ENCODE data around the gene PRPF4. TPM values are rescaled to one million over a fixed set of nuclear protein-coding genes. Genes with fewer than 3 reads are reported as not detected.
"Not testable (repeated sequence)": the region's sequence is repeated elsewhere in the genome, so short reads cannot be mapped to it uniquely, and the experiment has no call there.

The PRPF4 gene
- 42.0 and 58.9 TPM in 2 replicates for total RNA-seq (2014; rRNA removed; shearing (Covaris generic); ENCODE audit: low replicate concordance)

DNA sequence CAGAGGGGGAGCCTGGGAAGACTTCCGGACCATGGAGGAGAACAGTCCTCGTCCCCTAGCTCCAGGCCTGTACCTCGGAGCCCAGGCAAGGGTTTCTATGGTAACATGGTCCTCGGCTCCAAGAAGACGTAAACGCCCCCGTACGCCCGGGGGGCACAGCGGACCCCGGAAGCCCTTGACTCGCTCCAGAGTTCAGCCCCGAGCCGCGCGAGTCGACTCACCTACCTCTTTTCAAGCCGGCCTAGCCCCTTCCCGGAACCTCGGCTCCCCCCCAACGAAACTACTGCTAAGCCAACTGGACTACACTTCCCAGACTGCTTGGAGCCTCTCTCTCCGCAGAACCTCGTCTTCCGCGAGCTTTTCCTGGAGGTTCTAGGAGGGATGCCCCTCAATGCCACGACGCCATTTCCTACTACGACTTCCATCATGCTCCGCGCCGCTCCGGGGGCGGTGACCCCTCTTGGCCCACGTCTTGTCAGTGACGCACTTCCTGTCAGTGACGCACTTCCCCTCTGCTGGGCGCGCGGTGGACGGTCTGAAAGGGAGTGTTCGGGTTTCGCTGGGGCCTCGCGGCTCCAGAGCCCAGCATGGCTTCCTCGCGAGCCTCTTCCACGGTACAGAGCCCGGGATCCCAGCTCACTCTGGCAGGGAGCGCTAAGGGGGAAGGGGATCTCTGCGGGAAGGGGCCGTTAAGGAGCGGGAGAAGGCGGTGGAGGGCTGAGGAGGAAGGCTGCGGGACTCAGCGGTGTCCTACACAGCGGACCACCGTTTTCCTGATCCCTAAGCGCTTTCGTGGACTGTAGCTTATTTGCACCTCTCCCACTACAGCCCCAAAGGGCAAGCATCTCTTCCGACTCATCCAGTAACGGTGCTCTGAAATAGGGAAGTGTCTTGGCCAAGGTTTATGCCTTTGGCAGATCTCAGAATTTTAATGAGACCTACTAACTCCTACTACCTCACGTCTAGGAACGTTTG, at the start of gene PRPF4, which contains the start of gene CDC26:
Gene PRPF4 (plus strand): TSS at position 502 of the 975 bp plus-strand sequence. CDS start 86 bp downstream, at position 588.
Gene CDC26 (minus strand): TSS at position 416 of the 975 bp plus-strand sequence. CDS start 3,065 bp downstream, outside the sequence.
- peaks cover 73% of the 10 kb centered on the region for H3K36me3 ChIP-seq
- peak; percentile 95 for DNase-seq
- H3K9me3 ChIP-seq, result no peaks in the 10 kb centered on the region
- H3K4me3 ChIP-seq, result peak within 1 kb of the TSS; percentile 94
- H3K27me3 ChIP-seq, result no peaks in the 10 kb centered on the region

- peaks cover 13% of the 10 kb centered on the region for H3K36me3 ChIP-seq
- no peak overlapping the region for H3K4me3 ChIP-seq
- no peaks in the 10 kb centered on the region for H3K9me3 ChIP-seq
- no peaks in the 10 kb centered on the region for H3K27me3 ChIP-seq
- no peak for DNase-seq
These were observed 48.0 kb upstream of the PRPF4 start for GRCh38 chr9:113227436-113227835.

DNA sequence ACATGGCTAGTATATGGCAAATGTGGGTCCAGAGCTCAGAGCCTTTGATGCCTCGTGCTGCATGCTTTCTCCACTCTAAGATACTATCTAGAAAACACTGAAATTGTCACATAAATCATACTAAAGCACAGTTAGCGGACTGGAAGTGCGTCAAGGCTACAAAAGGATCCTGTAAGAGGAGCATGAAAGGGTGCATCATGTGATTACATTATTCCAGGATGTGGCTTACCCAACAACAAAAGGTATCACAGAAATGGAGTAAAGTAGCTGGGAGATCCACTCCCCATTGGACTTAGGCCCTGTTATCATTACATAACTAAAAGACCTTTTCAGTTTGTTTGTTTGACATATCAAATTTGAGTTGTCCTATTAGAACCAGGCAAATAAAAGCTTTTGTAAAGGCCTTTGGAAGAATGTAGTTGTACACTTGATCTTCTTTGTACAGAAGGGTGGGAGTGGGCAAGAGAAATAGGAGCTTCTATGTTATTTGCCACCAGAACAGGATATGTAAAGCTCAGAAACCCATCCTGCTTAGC, 47.3 kb upstream of the PRPF4 start:
- H3K27me3 ChIP-seq, result no peaks in the 10 kb centered on the region
- H3K36me3 ChIP-seq, result peaks cover 13% of the 10 kb centered on the region
- no peaks in the 10 kb centered on the region for H3K9me3 ChIP-seq
- no peak for DNase-seq
- H3K4me3 ChIP-seq, result no peak overlapping the region

DNA sequence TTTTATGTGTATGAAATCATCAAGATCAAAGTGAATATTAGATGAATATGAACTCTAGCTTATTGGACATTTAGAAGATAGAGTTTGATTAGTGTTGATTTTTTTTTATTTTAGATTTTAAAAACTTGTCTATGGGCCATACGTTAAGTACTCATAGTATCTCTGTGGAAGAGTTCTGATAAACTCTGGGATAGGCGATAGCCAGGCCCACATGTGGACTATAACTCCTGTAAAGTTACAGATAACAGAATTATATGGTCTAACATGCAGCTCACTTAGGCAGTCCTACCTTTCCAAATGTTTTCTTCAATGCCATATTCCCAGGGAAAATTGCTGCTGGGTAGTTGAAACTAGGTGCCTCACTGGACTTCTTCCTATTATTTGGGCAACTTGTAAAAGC, 43.8 kb upstream of the PRPF4 start:
- H3K27me3 ChIP-seq, result no peaks in the 10 kb centered on the region
- no peaks in the 10 kb centered on the region for H3K9me3 ChIP-seq
- H3K36me3 ChIP-seq, result no peaks in the 10 kb centered on the region
- H3K4me3 ChIP-seq, result no peak overlapping the region
- DNase-seq, result no peak

- H3K4me3 ChIP-seq, H3K27me3 ChIP-seq, DNase-seq, H3K9me3 ChIP-seq, H3K36me3 ChIP-seq: not testable (repeated sequence)
These were observed 39.7 kb upstream of the PRPF4 start for GRCh38 chr9:113235701-113236255.

DNA sequence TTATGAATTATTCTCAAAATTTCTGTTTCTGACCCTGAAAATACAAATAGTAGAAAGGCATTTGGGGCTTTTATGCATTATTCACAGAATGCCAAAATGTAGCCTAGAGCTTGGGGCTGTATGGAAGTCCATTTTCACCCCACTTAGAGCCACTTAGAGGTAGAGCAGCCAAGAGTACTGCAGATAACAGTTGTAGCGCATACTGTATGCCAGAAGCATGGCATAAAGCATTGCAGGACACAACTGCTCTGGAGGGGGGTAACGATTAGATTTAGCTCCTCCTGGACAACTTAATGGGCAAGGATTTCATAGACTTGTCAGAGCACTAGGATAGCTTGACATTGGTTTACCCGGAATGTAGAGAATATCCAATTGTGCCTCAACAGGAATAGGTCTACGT, 38.4 kb upstream of the PRPF4 start:
- Histone ChIP-seq H3K4me3 (no peak overlapping the region), H3K27me3 (no peaks in the 10 kb centered on the region), H3K9me3 (no peaks in the 10 kb centered on the region), H3K36me3 (no peaks in the 10 kb centered on the region)
- DNase-seq, result no peak

GRCh38 chr9:113238202-113238858, 37.1 kb upstream of the PRPF4 start:
- Histone ChIP-seq H3K36me3 (no peaks in the 10 kb centered on the region), H3K27me3 (no peaks in the 10 kb centered on the region), H3K9me3 (no peaks in the 10 kb centered on the region), H3K4me3 (no peak overlapping the region)
- no peak for DNase-seq

- Histone ChIP-seq H3K27me3 (no peaks in the 10 kb centered on the region), H3K4me3 (no peak overlapping the region), H3K9me3 (no peaks in the 10 kb centered on the region), H3K36me3 (no peaks in the 10 kb centered on the region)
- no peak for DNase-seq
These were observed 36.6 kb upstream of the PRPF4 start for GRCh38 chr9:113238859-113239232.

GRCh38 chr9:113241161-113241560, 34.3 kb upstream of the PRPF4 start:
- Histone ChIP-seq H3K27me3 (no peaks in the 10 kb centered on the region), H3K9me3 (no peaks in the 10 kb centered on the region), H3K4me3 (no peak overlapping the region), H3K36me3 (no peaks in the 10 kb centered on the region)
- DNase-seq, result no peak

DNA sequence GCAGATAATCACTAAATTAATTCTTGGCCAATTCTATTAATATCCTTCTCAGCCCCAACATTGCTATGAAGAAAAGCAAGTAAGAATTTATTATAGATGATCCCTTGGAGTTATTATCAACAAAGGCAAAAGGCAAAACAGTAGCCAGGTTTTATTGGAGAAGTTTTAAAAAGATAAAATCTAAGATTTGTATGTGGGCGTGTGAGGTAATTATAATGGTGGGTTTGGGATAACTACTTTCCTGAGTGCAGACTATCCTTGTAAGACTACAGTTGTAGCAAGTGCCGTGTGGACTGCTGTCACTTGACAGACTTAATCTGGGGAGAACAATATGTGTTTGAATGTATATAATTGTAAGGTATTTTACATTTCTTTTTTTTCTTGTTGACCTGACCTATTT, 30.9 kb upstream of the PRPF4 start:
- Histone ChIP-seq H3K4me3 (no peak overlapping the region), H3K36me3 (no peaks in the 10 kb centered on the region), H3K9me3 (no peaks in the 10 kb centered on the region), H3K27me3 (no peaks in the 10 kb centered on the region)
- no peak for DNase-seq

GRCh38 chr9:113245894-113246293, 29.6 kb upstream of the PRPF4 start:
- no peak for DNase-seq
- Histone ChIP-seq H3K36me3 (no peaks in the 10 kb centered on the region), H3K27me3 (no peaks in the 10 kb centered on the region), H3K9me3 (no peaks in the 10 kb centered on the region), H3K4me3 (no peak overlapping the region)

DNA sequence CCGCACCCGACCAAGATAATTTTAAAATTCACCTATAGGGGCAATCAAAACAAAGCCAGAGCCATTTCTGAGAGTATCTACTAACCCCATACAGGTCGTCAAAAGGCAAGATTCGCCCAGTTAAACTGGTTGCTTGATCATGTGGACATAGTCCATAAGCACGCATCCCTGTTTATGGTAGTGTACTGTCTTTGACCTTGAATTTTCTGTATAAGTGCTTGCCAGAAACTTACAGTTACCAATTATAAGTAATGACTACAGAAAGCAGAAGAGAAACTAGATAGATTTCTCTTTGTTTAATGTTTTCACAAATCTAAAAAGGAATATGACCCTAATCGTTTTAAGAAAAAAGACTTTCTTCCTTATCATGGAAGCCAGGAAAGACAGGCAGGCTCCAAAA, 28.5 kb upstream of the PRPF4 start:
- no peak overlapping the region for H3K4me3 ChIP-seq
- H3K9me3 ChIP-seq, result peaks cover 2% of the 10 kb centered on the region
- no peaks in the 10 kb centered on the region for H3K27me3 ChIP-seq
- no peak for DNase-seq
- H3K36me3 ChIP-seq, result peaks cover 5% of the 10 kb centered on the region

- H3K36me3 ChIP-seq, result peaks cover 5% of the 10 kb centered on the region
- DNase-seq, result no peak
These were observed 27.8 kb upstream of the PRPF4 start for GRCh38 chr9:113247640-113248039.

GRCh38 chr9:113249661-113250060, 25.8 kb upstream of the PRPF4 start:
- not testable (repeated sequence) for H3K27me3 ChIP-seq, DNase-seq, H3K36me3 ChIP-seq

More at GRCh38 chr9:113247640-113248039, 27.8 kb upstream of the PRPF4 start:
- Histone ChIP-seq H3K9me3 (peaks cover 2% of the 10 kb centered on the region), H3K27me3 (no peaks in the 10 kb centered on the region), H3K4me3 (no peak overlapping the region)

GRCh38 chr9:113250807-113251206, 24.7 kb upstream of the PRPF4 start:
- DNase-seq, result no peak
- Histone ChIP-seq H3K4me3 (no peak overlapping the region), H3K36me3 (peaks cover 5% of the 10 kb centered on the region), H3K27me3 (no peaks in the 10 kb centered on the region), H3K9me3 (peaks cover 2% of the 10 kb centered on the region)

More at GRCh38 chr9:113249661-113250060, 25.8 kb upstream of the PRPF4 start:
- H3K9me3 ChIP-seq, H3K4me3 ChIP-seq: not testable (repeated sequence)

DNA sequence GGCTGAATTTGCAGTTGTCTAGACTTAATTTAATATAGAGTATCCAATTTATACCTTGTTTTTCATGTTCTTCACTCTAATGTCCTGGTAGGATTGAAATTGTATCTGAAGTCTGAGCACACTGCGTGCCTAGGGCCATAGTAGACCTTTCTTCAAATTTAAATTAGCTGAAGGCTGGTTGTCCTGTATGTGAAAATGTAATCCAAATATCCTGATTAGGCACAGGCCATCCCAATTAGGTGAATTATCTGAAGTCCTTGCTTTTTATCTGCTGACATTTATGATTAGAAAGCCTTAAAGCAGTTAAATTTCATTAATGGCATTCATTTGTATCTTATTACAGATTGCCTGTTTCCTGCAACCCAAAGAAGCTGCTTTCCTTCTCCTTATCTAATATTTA, 20.5 kb upstream of the PRPF4 start:
- Histone ChIP-seq H3K9me3 (peaks cover 2% of the 10 kb centered on the region), H3K27me3 (no peaks in the 10 kb centered on the region), H3K36me3 (peaks cover 19% of the 10 kb centered on the region), H3K4me3 (no peak overlapping the region)
- DNase-seq, result no peak

GRCh38 chr9:113255438-113255837, 20.0 kb upstream of the PRPF4 start:
- peaks cover 19% of the 10 kb centered on the region for H3K36me3 ChIP-seq
- no peak overlapping the region for H3K4me3 ChIP-seq
- DNase-seq, result no peak
- no peaks in the 10 kb centered on the region for H3K27me3 ChIP-seq
- peaks cover 2% of the 10 kb centered on the region for H3K9me3 ChIP-seq

Measured in MG63 (cell line).